MV-4-11 (cell line): ENCODE measurements around the gene FERMT3.
A peak's percentile ranks its signal among the peaks of the same experiment; 100 is the strongest.

Experiments
- DNase-seq: peaks from one replicate; lab custom pipeline; 2025; lab: John Stamatoyannopoulos, UW

Gene FERMT3

DNA sequence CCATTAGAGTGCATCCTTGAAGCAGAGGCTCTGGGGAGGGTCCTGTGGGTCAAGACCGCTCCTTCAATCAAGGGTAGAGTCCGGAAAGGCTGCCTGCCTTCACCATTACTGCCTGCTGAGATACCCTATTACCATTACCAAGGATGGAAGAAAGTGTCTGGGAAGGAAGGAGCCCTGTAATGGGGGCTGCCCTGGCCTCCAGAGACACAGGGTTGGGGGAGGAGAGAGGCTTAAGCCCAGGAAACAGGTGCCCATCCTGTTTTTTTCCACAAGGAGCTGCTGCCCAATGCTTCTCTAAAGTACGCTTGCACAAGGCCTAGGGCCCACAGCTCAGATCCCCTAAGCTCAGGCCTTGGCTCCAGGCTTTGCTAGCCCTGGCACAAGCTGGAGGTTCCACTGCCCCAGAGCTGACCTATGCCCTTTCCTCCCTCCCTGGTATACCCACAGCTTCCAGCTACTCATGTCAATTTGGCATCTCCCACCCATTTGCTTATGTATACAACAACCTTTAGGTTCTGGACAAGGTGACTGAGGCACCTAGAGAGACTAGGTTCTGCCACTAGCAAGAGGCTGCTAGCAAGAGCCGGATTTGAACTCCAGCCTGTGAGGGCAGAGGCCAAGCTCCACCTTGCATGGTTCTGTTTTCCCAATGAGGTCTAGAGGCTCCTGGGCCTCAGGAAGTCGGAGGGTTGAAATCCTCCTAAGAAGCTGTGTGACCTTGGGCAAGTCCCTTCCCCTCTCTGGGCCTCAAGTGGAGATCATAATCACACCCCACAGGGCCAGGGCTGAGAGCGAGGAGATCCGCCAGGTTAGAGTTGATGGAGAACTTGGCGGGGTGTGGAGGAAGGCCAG, 43.3 kb downstream of the FERMT3 start:
- DNase-seq: peak; percentile 20

- no peak for DNase-seq
These were observed 44.0 kb downstream of the FERMT3 start for GRCh38 chr11:64250415-64251015.

DNA sequence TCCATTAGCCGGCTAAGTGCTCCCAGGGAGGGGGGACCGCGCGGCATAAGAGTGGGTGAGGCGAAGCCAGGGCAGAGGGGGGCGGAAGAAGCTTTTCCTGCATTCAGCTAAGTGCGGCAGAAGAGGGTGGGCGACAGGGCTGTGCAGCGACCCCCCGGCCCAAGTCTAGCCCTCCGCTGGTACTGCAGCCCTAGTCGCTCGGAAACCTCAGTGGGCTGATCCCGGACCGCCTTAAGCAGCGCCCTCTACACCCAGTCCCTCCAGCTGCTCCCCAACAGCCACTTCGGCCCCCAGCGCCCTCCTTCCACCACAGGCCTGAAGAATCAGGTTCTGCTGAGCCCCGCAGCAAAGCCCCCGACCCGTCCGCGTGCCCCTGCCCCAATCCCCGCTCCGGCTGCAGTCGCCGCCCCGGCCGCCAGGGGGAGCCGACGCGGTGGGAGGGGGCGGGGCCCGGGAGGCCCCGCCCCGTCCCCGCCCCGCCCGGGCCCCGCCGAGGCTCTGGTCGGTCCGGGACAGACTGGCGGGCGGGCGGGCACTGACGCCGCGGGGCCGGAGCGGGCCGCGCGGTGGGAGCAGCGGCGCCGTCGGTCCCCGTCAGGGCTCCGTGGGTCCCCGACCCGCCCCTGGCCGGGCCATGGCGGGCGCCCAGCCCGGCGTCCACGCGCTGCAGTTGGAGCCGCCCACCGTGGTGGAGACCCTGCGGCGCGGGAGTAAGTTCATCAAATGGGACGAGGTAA, 44.7 kb downstream of the FERMT3 start, which contains the start of gene PLCB3:
Gene PLCB3 (plus strand): TSS at position 515 of the 737 bp plus-strand sequence. CDS start 120 bp downstream, at position 635.
- peak; percentile 9 for DNase-seq

GRCh38 chr11:64251753-64252002, 45.2 kb downstream of the FERMT3 start:
- DNase-seq: no peak

- DNase-seq: peak; percentile 11
These were observed 45.7 kb downstream of the FERMT3 start for GRCh38 chr11:64252003-64252872.

- DNase-seq: no peak
These were observed 46.5 kb downstream of the FERMT3 start for GRCh38 chr11:64253043-64253442.

DNA sequence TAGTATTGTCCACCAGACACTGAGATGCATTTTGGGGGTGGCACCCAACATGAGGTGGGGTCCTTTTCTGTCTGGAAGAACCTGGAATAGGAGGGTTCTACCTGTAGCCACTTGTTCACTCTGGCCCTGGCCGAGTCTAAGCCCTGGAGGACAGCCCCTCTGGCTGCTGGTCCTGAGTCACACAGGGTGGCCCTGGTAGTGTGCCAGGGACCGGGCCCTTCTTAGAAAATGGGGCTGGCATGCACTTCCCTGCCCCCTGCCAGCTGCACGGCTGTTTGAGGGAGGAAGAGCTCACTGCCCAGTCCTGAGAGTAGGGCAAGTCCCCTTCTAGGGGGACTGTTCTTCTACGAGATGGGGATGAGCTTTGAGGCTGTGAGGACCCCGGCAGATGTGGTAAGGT, 47.0 kb downstream of the FERMT3 start:
- DNase-seq: no peak

DNA sequence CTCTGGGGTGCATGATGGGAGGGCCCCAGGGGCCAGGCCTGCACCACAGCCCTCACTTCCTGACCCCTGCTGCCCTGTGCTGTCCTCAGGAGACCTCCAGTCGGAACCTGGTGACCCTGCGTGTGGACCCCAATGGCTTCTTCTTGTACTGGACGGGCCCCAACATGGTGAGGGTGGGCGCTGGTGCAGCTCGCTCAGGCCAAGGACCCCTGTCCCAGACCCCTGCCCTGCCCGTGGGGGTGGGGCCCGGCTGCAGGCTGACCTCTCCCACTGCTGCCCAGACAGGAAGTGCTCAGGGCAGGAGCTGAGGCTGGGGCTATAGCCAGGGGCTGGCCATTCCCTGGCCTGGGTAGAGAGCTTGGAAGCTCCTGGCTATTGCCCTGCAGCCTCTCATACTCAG, 47.8 kb downstream of the FERMT3 start:
- DNase-seq: no peak

GRCh38 chr11:64255135-64256128, 48.9 kb downstream of the FERMT3 start:
- DNase-seq: no peak

GRCh38 chr11:64256300-64256699, 49.8 kb downstream of the FERMT3 start:
- no peak for DNase-seq

DNA sequence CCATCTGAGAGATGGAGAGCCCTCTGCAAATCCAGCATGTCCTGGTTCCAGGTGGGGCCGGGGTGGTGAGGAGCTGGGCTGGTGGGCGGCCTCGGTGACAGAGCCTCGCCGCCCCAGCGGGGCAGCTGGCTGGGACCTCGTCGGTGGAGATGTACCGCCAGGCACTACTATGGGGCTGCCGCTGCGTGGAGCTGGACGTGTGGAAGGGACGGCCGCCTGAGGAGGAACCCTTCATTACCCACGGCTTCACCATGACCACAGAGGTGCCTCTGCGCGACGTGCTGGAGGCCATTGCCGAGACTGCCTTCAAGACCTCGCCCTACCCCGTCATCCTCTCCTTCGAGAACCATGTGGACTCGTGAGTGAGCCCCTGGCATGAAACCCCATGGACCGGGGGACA, 51.8 kb downstream of the FERMT3 start:
- no peak for DNase-seq

- no peak for DNase-seq
These were observed 52.5 kb downstream of the FERMT3 start for GRCh38 chr11:64258946-64259532.

DNA sequence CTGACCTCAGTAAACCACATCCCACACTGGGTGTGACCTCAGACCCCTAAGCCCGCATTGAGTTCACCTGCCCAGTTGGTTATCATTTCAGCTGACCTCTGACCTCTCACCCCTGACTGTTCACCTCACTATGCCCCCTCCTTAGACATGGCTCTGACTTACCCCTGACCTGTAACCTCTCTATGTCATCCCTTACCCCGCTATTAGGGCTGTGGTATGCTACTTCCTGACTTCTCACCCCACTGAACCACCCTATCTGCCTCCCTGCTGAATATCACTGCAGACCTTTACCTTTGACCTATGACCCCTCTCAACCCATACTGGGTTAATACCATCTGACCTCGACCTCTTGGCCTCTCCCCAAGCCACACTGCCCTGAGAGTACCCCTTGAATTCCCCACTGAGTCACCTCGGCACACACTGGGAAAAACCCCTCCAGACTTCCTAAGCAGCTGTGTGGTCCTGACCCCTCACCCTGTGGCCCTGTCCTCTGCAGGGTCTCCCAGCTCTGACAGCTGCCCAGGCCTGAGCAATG, 53.1 kb downstream of the FERMT3 start:
- DNase-seq: no peak

- DNase-seq: no peak
These were observed 53.7 kb downstream of the FERMT3 start for GRCh38 chr11:64260147-64260708.

- no peak for DNase-seq
These were observed 55.1 kb downstream of the FERMT3 start for GRCh38 chr11:64261556-64262080.

GRCh38 chr11:64262271-64263002, 55.9 kb downstream of the FERMT3 start:
- DNase-seq: no peak

DNA sequence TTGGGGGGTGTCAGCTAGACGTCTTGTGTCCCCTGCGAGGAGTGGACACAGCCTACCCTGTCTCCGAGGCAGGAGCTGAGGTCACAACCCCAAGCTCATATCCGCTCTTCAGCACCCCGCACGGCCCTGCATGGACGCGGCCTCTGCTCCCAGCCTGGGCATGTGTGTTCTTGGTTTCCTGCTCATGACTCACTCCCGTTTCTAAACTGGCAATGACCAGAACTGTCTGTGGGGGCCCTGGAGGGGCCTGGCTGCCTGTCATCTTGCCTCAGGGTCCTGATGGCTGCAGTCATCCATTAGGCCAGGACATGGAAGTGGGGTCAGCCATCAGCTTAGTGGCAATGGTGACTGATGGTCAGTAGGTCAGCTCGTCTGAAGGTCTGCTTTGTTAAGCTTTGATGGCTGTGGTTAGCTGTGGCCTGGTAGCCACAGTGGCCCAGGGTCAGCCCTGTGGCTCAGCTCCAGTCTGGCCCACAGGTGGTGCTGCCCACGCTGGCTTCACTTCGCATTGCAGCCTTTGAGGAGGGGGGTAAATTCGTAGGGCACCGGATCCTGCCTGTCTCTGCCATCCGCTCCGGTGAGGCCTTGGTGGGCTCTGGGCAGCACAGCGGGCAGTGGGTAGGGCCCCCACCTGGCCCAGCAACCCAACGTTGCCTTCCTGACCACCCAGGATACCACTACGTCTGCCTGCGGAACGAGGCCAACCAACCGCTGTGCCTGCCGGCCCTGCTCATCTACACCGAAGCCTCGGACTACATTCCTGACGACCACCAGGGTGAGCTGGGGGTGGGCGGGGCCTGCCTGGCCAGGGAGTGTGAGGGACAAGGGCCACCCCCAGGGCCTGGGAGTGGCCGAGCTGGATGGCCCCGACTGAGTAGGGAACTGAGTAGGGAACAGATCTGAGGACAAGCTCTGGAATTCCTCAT, 56.8 kb downstream of the FERMT3 start:
- DNase-seq: peak; percentile 61

- DNase-seq: no peak
These were observed 57.4 kb downstream of the FERMT3 start for GRCh38 chr11:64263947-64264317.
